Liver (tissue), 9 donors: ENCODE data around the gene ERMP1. TPM values are rescaled to one million over a fixed set of nuclear protein-coding genes. Genes with fewer than 3 reads are reported as not detected.

Experiments
- DNase-seq: peaks from one replicate; pipeline ENCODE4 v3.0.0-alpha.2; 2017; ENCODE audit warnings: low spot score
- H3K27ac ChIP-seq, 2 donors: one replicate each; pipeline ENCODE4 v1.7.0; 2013; ENCODE audit warnings: inconsistent platforms in 2 of 2, low read length in 2 of 2, control low read depth in 1 of 2, low read depth in 1 of 2, mild to moderate bottlenecking in 1 of 2
- H3K27me3 ChIP-seq, 4 donors: one replicate each; pipeline versions ENCODE4 v1.6.1 to v1.7.0; 2013; ENCODE audit warnings: low read length in 3 of 4, inconsistent platforms in 1 of 4, mild to moderate bottlenecking in 1 of 4, moderate library complexity in 1 of 4; ENCODE audit not compliant: control insufficient read depth in 4 of 4, insufficient read depth in 4 of 4
- H3K36me3 ChIP-seq, 4 donors: one replicate each; pipeline versions ENCODE4 v1.6.1 to v1.7.0; 2013; ENCODE audit warnings: low read length in 3 of 4, mild to moderate bottlenecking in 3 of 4, low read depth in 1 of 4, moderate library complexity in 1 of 4; ENCODE audit not compliant: control insufficient read depth in 4 of 4, insufficient read depth in 3 of 4
- H3K4me1 ChIP-seq, 4 donors: one replicate each; pipeline versions ENCODE4 v1.6.1 to v1.7.0; 2013; ENCODE audit warnings: low read length in 3 of 4, mild to moderate bottlenecking in 3 of 4, moderate library complexity in 1 of 4; ENCODE audit not compliant: control insufficient read depth in 4 of 4, insufficient read depth in 4 of 4
- H3K4me3 ChIP-seq, 3 donors: one replicate each; pipeline versions ENCODE4 v1.6.1 to v1.7.0; 2013; ENCODE audit warnings: low read length in 3 of 3, control low read depth in 1 of 3, low read depth in 1 of 3, mild to moderate bottlenecking in 1 of 3
- H3K9ac ChIP-seq, 2 donors: one replicate each; pipeline ENCODE4 v1.7.0; 2013; ENCODE audit warnings: low read length in 2 of 2, mild to moderate bottlenecking in 2 of 2, moderate library complexity in 2 of 2, control low read depth in 1 of 2, low read depth in 1 of 2
- H3K9me3 ChIP-seq, 4 donors: one replicate each; pipeline versions ENCODE4 v1.6.1 to v1.7.0; 2013; ENCODE audit warnings: low read length in 3 of 4; ENCODE audit not compliant: control insufficient read depth in 4 of 4
- EGR1 ChIP-seq, 2 donors: IDR thresholded peaks; 2 replicates each; pipeline ENCODE4 v1.6.1; 2016 to 2018; ENCODE audit warnings: antibody characterized with exemption in 2 of 2, low read depth in 2 of 2
- FOXA1 ChIP-seq: IDR thresholded peaks from 2 replicates; pipeline ENCODE4 v1.6.1; 2016; ENCODE audit warnings: antibody characterized with exemption
- FOXA2 ChIP-seq: IDR thresholded peaks from 2 replicates; pipeline ENCODE4 v1.6.1; 2016; ENCODE audit warnings: antibody characterized with exemption
- GABPA ChIP-seq, 2 donors: IDR thresholded peaks in 1 of 2; conservative IDR thresholded peaks in 1 of 2; 2 replicates each; pipeline ENCODE4 v1.6.1; 2016; ENCODE audit warnings: antibody characterized with exemption in 2 of 2, mild to moderate bottlenecking in 1 of 2, moderate library complexity in 1 of 2
- HNF4A ChIP-seq, 2 donors: conservative IDR thresholded peaks; 2 replicates each; pipeline ENCODE4 v1.6.1; 2016; ENCODE audit warnings: antibody characterized with exemption in 2 of 2, mild to moderate bottlenecking in 2 of 2
- HNF4G ChIP-seq: IDR thresholded peaks from 2 replicates; pipeline ENCODE4 v1.6.1; 2016; ENCODE audit warnings: antibody characterized with exemption
- JUND ChIP-seq, 2 donors: IDR thresholded peaks; 2 replicates each; pipeline ENCODE4 v1.6.1; 2016; ENCODE audit warnings: antibody characterized with exemption in 2 of 2
- MAX ChIP-seq: IDR thresholded peaks from 2 replicates; pipeline ENCODE4 v1.6.1; 2016; ENCODE audit warnings: antibody characterized with exemption
- NR2F2 ChIP-seq: IDR thresholded peaks from 2 replicates; pipeline ENCODE4 v1.6.1; 2016; ENCODE audit warnings: antibody characterized with exemption
- RAD21 ChIP-seq, 2 donors: IDR thresholded peaks; 2 replicates each; pipeline ENCODE4 v1.6.1; 2016; ENCODE audit warnings: antibody characterized with exemption in 2 of 2, mild to moderate bottlenecking in 2 of 2
- RXRA ChIP-seq, 2 donors: IDR thresholded peaks; 2 replicates each; pipeline ENCODE4 v1.6.1; 2017 to 2018; ENCODE audit warnings: antibody characterized with exemption in 2 of 2, mild to moderate bottlenecking in 1 of 2
- SP1 ChIP-seq: IDR thresholded peaks from 2 replicates; pipeline ENCODE4 v1.6.1; 2018; ENCODE audit warnings: antibody characterized with exemption, mild to moderate bottlenecking
- TAF1 ChIP-seq: conservative IDR thresholded peaks from 2 replicates; pipeline ENCODE4 v1.6.1; 2016; ENCODE audit warnings: antibody characterized with exemption, mild to moderate bottlenecking
- YY1 ChIP-seq: IDR thresholded peaks from 2 replicates; pipeline ENCODE4 v1.6.1; 2016; ENCODE audit warnings: antibody characterized with exemption, mild to moderate bottlenecking
- WGBS: extraction: QIAGEN DNeasy Blood & Tissue Kit; methylation state at CpG from one replicate; pipeline ENCODE4 v1.1.7; 2013; 5-methylcytosine and 5-hydroxymethylcytosine counted together
- polyA plus RNA-seq, 2 donors: library from polyadenylated mRNA; stranded (reverse) in 1 of 2; unstranded in 1 of 2; fragments of 200-250 nt in 1 of 2; fragments of >200 nt in 1 of 2; fragmentation: Nextera tagmentation in 1 of 2; extraction: Ambion mirVana in 1 of 2; gene quantifications; one replicate each; pipeline versions ENCODE4 v1.2.1 to v1.2.3, GENCODE V29; 2013 to 2015
- total RNA-seq, 2 donors: library from RNA; depleted of rRNA; stranded (reverse); fragments of >200 nt; gene quantifications; one replicate each; pipeline ENCODE4 v1.2.3, GENCODE V29; 2014
- TF ChIP-seq, protein P1 (sequence below): IDR thresholded peaks from 2 replicates; pipeline ENCODE4 v1.6.1; 2016; ENCODE audit warnings: antibody characterized with exemption
- TF ChIP-seq, protein P2 (sequence below): fragments of 150-350 bp; IDR thresholded peaks from 2 replicates; pipeline ENCODE4 v1.5.1; 2017; ENCODE audit warnings: improper control_type of control experiment, low read depth, low read length; ENCODE audit not compliant: missing input control
- TF ChIP-seq, protein P3 (sequence below): IDR thresholded peaks from 2 replicates; pipeline ENCODE4 v1.6.1; 2016; ENCODE audit warnings: antibody characterized with exemption, mild to moderate bottlenecking
- TF ChIP-seq, protein P4 (sequence below): IDR thresholded peaks from 2 replicates; pipeline ENCODE4 v1.6.1; 2016; ENCODE audit warnings: antibody characterized with exemption
- donor health status: healthy.
- donor health status: healthy.
- donor health status: healthy.
- donor health status: healthy.
- donor health status: healthy.

Gene ERMP1
- total and polyA plus RNA-seq, 4 donors, result 2.7 to 19.5 (median 9.6) TPM

DNA sequence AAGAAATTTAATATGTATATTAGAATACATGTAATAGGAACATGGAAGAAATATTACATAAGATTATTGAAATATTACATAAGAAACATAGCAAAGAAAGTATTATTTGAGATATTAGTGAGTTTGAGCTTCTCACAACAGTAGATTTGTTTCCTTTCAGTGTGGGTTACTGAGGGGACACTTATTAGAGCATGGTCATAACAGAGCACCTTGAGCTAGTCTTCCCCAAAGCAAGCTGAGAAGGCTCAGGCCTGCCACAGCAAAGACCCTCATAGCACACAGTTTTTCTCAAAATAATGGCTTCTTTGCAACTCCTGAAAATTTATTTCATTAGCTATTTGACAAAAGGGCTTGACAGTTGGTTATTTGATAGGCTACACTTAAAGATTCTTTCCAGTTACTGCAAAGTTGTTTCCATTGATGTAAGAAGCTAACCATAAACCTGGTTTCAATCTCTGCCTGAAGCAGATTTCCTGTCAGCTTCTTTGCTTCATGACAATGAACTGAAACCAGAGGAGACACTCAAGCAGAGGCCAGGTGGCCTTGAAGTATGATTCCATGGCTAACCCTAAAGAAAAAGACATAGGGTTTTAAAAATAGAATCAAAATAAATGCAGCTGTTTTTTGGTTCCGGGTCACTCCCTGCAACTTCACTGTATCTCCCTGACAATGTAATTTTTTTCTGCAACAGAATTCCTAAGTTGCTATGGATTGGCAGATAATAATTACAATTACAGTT, 68.6 kb downstream of the ERMP1 start:
- peaks cover 11 to 55% (median 42%) of the 10 kb centered on the region in 4 donors for H3K36me3 ChIP-seq

More for the DNA sequence above, 68.6 kb downstream of the ERMP1 start:
- Histone ChIP-seq H3K9ac (no peak overlapping the region), H3K9me3 (no peaks in the 10 kb centered on the region), H3K27me3 (no peaks in the 10 kb centered on the region), H3K4me1 (no peaks in the 10 kb centered on the region), H3K4me3 (no peak overlapping the region), H3K27ac (no peak overlapping the region)
- no peak for DNase-seq
- TF ChIP-seq EGR1 (IDR thresholded peaks at IDR 0.05; ENCODE audit: low read depth in 2 of 2) (no peak), HNF4A (conservative IDR thresholded peaks at IDR 0.05) (no peak), SP1 (no peak), JUND (IDR thresholded peaks at IDR 0.05) (no peak), RXRA (IDR thresholded peaks at IDR 0.05) (no peak), HNF4G (no peak), GABPA (IDR thresholded peaks at IDR 0.05 in 1 of 2, conservative IDR thresholded peaks at IDR 0.05 in 1 of 2) (no peak), MAX (no peak), YY1 (no peak), FOXA1 (no peak), FOXA2 (no peak), TAF1 (no peak), NR2F2 (no peak), RAD21 (IDR thresholded peaks at IDR 0.05) (no peak)
- TF ChIP-seq, protein P1, sequence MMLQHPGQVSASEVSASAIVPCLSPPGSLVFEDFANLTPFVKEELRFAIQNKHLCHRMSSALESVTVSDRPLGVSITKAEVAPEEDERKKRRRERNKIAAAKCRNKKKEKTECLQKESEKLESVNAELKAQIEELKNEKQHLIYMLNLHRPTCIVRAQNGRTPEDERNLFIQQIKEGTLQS, result no peak
- TF ChIP-seq, protein P2, sequence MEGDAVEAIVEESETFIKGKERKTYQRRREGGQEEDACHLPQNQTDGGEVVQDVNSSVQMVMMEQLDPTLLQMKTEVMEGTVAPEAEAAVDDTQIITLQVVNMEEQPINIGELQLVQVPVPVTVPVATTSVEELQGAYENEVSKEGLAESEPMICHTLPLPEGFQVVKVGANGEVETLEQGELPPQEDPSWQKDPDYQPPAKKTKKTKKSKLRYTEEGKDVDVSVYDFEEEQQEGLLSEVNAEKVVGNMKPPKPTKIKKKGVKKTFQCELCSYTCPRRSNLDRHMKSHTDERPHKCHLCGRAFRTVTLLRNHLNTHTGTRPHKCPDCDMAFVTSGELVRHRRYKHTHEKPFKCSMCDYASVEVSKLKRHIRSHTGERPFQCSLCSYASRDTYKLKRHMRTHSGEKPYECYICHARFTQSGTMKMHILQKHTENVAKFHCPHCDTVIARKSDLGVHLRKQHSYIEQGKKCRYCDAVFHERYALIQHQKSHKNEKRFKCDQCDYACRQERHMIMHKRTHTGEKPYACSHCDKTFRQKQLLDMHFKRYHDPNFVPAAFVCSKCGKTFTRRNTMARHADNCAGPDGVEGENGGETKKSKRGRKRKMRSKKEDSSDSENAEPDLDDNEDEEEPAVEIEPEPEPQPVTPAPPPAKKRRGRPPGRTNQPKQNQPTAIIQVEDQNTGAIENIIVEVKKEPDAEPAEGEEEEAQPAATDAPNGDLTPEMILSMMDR, result no peak
- TF ChIP-seq, protein P3, sequence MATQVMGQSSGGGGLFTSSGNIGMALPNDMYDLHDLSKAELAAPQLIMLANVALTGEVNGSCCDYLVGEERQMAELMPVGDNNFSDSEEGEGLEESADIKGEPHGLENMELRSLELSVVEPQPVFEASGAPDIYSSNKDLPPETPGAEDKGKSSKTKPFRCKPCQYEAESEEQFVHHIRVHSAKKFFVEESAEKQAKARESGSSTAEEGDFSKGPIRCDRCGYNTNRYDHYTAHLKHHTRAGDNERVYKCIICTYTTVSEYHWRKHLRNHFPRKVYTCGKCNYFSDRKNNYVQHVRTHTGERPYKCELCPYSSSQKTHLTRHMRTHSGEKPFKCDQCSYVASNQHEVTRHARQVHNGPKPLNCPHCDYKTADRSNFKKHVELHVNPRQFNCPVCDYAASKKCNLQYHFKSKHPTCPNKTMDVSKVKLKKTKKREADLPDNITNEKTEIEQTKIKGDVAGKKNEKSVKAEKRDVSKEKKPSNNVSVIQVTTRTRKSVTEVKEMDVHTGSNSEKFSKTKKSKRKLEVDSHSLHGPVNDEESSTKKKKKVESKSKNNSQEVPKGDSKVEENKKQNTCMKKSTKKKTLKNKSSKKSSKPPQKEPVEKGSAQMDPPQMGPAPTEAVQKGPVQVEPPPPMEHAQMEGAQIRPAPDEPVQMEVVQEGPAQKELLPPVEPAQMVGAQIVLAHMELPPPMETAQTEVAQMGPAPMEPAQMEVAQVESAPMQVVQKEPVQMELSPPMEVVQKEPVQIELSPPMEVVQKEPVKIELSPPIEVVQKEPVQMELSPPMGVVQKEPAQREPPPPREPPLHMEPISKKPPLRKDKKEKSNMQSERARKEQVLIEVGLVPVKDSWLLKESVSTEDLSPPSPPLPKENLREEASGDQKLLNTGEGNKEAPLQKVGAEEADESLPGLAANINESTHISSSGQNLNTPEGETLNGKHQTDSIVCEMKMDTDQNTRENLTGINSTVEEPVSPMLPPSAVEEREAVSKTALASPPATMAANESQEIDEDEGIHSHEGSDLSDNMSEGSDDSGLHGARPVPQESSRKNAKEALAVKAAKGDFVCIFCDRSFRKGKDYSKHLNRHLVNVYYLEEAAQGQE, result no peak
- TF ChIP-seq, protein P4, sequence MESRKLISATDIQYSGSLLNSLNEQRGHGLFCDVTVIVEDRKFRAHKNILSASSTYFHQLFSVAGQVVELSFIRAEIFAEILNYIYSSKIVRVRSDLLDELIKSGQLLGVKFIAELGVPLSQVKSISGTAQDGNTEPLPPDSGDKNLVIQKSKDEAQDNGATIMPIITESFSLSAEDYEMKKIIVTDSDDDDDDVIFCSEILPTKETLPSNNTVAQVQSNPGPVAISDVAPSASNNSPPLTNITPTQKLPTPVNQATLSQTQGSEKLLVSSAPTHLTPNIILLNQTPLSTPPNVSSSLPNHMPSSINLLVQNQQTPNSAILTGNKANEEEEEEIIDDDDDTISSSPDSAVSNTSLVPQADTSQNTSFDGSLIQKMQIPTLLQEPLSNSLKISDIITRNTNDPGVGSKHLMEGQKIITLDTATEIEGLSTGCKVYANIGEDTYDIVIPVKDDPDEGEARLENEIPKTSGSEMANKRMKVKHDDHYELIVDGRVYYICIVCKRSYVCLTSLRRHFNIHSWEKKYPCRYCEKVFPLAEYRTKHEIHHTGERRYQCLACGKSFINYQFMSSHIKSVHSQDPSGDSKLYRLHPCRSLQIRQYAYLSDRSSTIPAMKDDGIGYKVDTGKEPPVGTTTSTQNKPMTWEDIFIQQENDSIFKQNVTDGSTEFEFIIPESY, result no peak
- WGBS, result 97% methylated on average over 1 of the region's 1 CpG
